ENCODE results near the gene GRAP. TPM values are rescaled to one million over a fixed set of nuclear protein-coding genes. Genes with fewer than 3 reads are reported as not detected.

The GRAP gene
- total RNA-seq, 1 donor from 2014 or later = 8.1 TPM

- DNase-seq = no peak
Measured at GRCh38 chr17:19017804-19018599, 28.8 kb downstream of the GRAP start.

GRCh38 chr17:19017401-19017800 lies 29.4 kb downstream of the GRAP start:
- DNase-seq = no peak

GRCh38 chr17:19016881-19017280 lies 29.9 kb downstream of the GRAP start:
- no peak for DNase-seq

GRCh38 chr17:19016297-19016696 lies 30.5 kb downstream of the GRAP start:
- no peak for DNase-seq

- DNase-seq = no peak
Measured at GRCh38 chr17:19015428-19015827, 31.3 kb downstream of the GRAP start.

GRCh38 chr17:19014628-19015215 lies 32.0 kb downstream of the GRAP start:
- DNase-seq = no peak

- DNase-seq = no peak
Measured at GRCh38 chr17:19013806-19014627, 32.7 kb downstream of the GRAP start.

- DNase-seq = no peak
Measured at GRCh38 chr17:19013226-19013625, 33.5 kb downstream of the GRAP start.

GRCh38 chr17:19012171-19013080 lies 34.3 kb downstream of the GRAP start:
- no peak for DNase-seq

- DNase-seq = no peak
Measured at GRCh38 chr17:19011581-19011980, 35.2 kb downstream of the GRAP start.

GRCh38 chr17:19010729-19011505 lies 35.8 kb downstream of the GRAP start:
- no peak for DNase-seq

- DNase-seq = no peak
Measured at GRCh38 chr17:19009970-19010369, 36.8 kb downstream of the GRAP start.

- no peak for DNase-seq
Measured at GRCh38 chr17:19006698-19007097, 40.1 kb downstream of the GRAP start.

GRCh38 chr17:19005789-19006430 lies 40.8 kb downstream of the GRAP start:
- DNase-seq = no peak

GRCh38 chr17:19005137-19005773 lies 41.5 kb downstream of the GRAP start:
- no peak for DNase-seq

- DNase-seq = peak; percentile 30
Measured at GRCh38 chr17:19004421-19005136, 42.2 kb downstream of the GRAP start, which contains the start of gene FAM83G. Gene FAM83G, minus strand, starts transcription at chr17:19004764. Its CDS starts 723 bp downstream, at chr17:19004041.

- peak; percentile 37 for DNase-seq
Measured at GRCh38 chr17:19003543-19004420, 43.0 kb downstream of the GRAP start.

Measured in tongue (tissue), 2 donors.